SK-N-SH (cell line): ENCODE results near the gene RBM19. TPM values are rescaled to one million over a fixed set of nuclear protein-coding genes. Genes with fewer than 3 reads are reported as not detected.

ENCODE experiments used
- CTCF ChIA-PET: fragments of 300-600, 350-600 bp; formaldehyde crosslinking; extraction: SDS; loops from one replicate; lab custom pipeline; 2021; lab: Yijun Ruan, JAX
- POLR2A ChIA-PET: fragments of 350-600 bp; sonication (Branson Sonifier 250); formaldehyde crosslinking; extraction: SDS; loops from one replicate; lab custom pipeline; 2020; ENCODE audit warnings: antibody characterized with exemption, inconsistent platforms; lab: Yijun Ruan, JAX
- DNase-seq: peaks from one replicate; pipeline ENCODE4 v3.0.0; 2012
- H2AFZ ChIP-seq: fragments of 200-600 bp; sonication (generic); 2 replicates; pipeline ENCODE4 v1.8.1; 2016; ENCODE audit warnings: antibody characterized with exemption, mild to moderate bottlenecking, low read depth
- H3F3A ChIP-seq: fragments of 200-600 bp; sonication (generic); replicated peaks from 2 replicates; pipeline ENCODE3; 2016; ENCODE audit warnings: antibody characterized with exemption, mild to moderate bottlenecking; ENCODE audit not compliant: insufficient read depth
- H3K27ac ChIP-seq, 2 experiments: fragments of 200-500 bp in 1 of 2; fragments of 200-600 bp in 1 of 2; sonication (Bioruptor generic) in 1 of 2; sonication (generic), shearing (Covaris generic) in 1 of 2; 2 replicates each; pipeline versions ENCODE4 v1.5.1 to v1.6.1; 2014 to 2016; ENCODE audit warnings: low read depth in 2 of 2, inconsistent platforms in 1 of 2, low read length in 1 of 2, mild to moderate bottlenecking in 1 of 2, mixed read lengths in 1 of 2
- H3K27me3 ChIP-seq: fragments of 200-600 bp; sonication (generic), shearing (Covaris generic); 2 replicates; pipeline ENCODE4 v1.6.1; 2016; ENCODE audit warnings: mixed run types; ENCODE audit not compliant: insufficient read depth
- H3K36me3 ChIP-seq, 2 experiments: fragments of 200-500 bp in 1 of 2; fragments of 200-600 bp in 1 of 2; sonication (Bioruptor generic) in 1 of 2; sonication (generic) in 1 of 2; replicated peaks in 1 of 2; 2 replicates each; pipeline versions ENCODE3 to v1.5.1; 2014 to 2016; ENCODE audit warnings: low read length in 1 of 2, mild to moderate bottlenecking in 1 of 2; ENCODE audit not compliant: insufficient read depth in 2 of 2, control insufficient read depth in 1 of 2
- H3K4me1 ChIP-seq, 2 experiments: fragments of 200-500 bp in 1 of 2; fragments of 200-600 bp in 1 of 2; sonication (Bioruptor generic) in 1 of 2; sonication (generic), shearing (Covaris generic) in 1 of 2; 2 replicates each; pipeline versions ENCODE4 v1.5.1 to v1.6.1; 2014 to 2016; ENCODE audit warnings: low read depth in 1 of 2, low read length in 1 of 2, mixed run types in 1 of 2; ENCODE audit not compliant: insufficient read depth in 2 of 2, control insufficient read depth in 1 of 2
- H3K4me2 ChIP-seq: fragments of 200-600 bp; sonication (generic), shearing (Covaris generic); 2 replicates; pipeline ENCODE4 v1.6.1; 2017; ENCODE audit warnings: mixed run types
- H3K4me3 ChIP-seq, 2 experiments: fragments of 200-500 bp in 1 of 2; fragments of 200-600 bp in 1 of 2; sonication (Bioruptor generic) in 1 of 2; sonication (generic), shearing (Covaris generic) in 1 of 2; 2 replicates each; pipeline versions ENCODE4 v1.5.1 to v1.8.1; 2014 to 2016; ENCODE audit warnings: low read depth in 2 of 2, inconsistent platforms in 1 of 2, low read length in 1 of 2, mild to moderate bottlenecking in 1 of 2, mixed read lengths in 1 of 2, moderate library complexity in 1 of 2
- H3K79me2 ChIP-seq: fragments of 200-600 bp; sonication (generic); 2 replicates; pipeline ENCODE4 v1.8.1; 2017; ENCODE audit warnings: mild to moderate bottlenecking; ENCODE audit not compliant: insufficient read depth
- H3K9ac ChIP-seq: fragments of 200-600 bp; sonication (generic); 2 replicates; pipeline ENCODE4 v1.6.1; 2017; ENCODE audit warnings: mixed run types
- H3K9me2 ChIP-seq: fragments of 200-600 bp; sonication (generic); 2 replicates; pipeline ENCODE4 v1.6.1; 2017; ENCODE audit warnings: mixed run types
- H3K9me3 ChIP-seq: fragments of 200-600 bp; sonication (generic); 2 replicates; pipeline ENCODE4 v1.6.1; 2017; ENCODE audit warnings: mixed run types, mild to moderate bottlenecking, moderate library complexity
- H4K20me1 ChIP-seq: fragments of 200-600 bp; sonication (generic); 2 replicates; pipeline ENCODE4 v1.6.1; 2017; ENCODE audit warnings: mild to moderate bottlenecking, mixed run types; ENCODE audit not compliant: insufficient read depth
- EP300 ChIP-seq, 2 experiments: IDR thresholded peaks; 2 replicates each; pipeline versions ENCODE4 v1.4.0 to v1.6.1; 2012; ENCODE audit warnings: borderline replicate concordance in 1 of 2, low read depth in 1 of 2, low read length in 1 of 2
- FOSL2 ChIP-seq: IDR thresholded peaks from 2 replicates; pipeline ENCODE4 v1.4.0; 2012; ENCODE audit warnings: low read depth, mild to moderate bottlenecking, moderate library complexity, borderline replicate concordance
- FOXM1 ChIP-seq: IDR thresholded peaks from 2 replicates; pipeline ENCODE4 v1.4.0; 2012; ENCODE audit warnings: low read depth, mild to moderate bottlenecking
- JUND ChIP-seq: IDR thresholded peaks from 2 replicates; pipeline ENCODE4 v1.4.0; 2012
- MEF2A ChIP-seq: IDR thresholded peaks from 2 replicates; pipeline ENCODE4 v1.4.0; 2012; ENCODE audit warnings: low read depth, borderline replicate concordance
- RXRA ChIP-seq: IDR thresholded peaks from 2 replicates; pipeline ENCODE4 v1.4.0; 2012; ENCODE audit warnings: low read depth, mild to moderate bottlenecking, borderline replicate concordance
- SIN3A ChIP-seq: IDR thresholded peaks from 2 replicates; pipeline ENCODE4 v1.6.1; 2012; ENCODE audit warnings: low read depth, mild to moderate bottlenecking, low read length, moderate library complexity, borderline replicate concordance
- YY1 ChIP-seq: IDR thresholded peaks from 2 replicates; pipeline ENCODE4 v1.4.0; 2012; ENCODE audit warnings: low read depth, mild to moderate bottlenecking
- WGBS: methylation state at CpG from one replicate; pipeline ENCODE4 v1.1.6; 2017; ENCODE audit warnings: low lambda C conversion rate; 5-methylcytosine and 5-hydroxymethylcytosine counted together
- polyA plus RNA-seq, 3 experiments: library from polyadenylated mRNA; depleted of rRNA; stranded (reverse); fragments of >200 nt; gene quantifications; 2 replicates each; pipeline ENCODE4 v1.2.3, GENCODE V29; 2012
- TF ChIP-seq, protein P1 (sequence below): IDR thresholded peaks from 2 replicates; pipeline ENCODE4 v1.4.0; 2012; ENCODE audit warnings: low read depth

The RBM19 gene
- polyA plus RNA-seq, 1 of the 3 experiments (the other 2 are of a cell fraction), result 16.6 TPM

DNA sequence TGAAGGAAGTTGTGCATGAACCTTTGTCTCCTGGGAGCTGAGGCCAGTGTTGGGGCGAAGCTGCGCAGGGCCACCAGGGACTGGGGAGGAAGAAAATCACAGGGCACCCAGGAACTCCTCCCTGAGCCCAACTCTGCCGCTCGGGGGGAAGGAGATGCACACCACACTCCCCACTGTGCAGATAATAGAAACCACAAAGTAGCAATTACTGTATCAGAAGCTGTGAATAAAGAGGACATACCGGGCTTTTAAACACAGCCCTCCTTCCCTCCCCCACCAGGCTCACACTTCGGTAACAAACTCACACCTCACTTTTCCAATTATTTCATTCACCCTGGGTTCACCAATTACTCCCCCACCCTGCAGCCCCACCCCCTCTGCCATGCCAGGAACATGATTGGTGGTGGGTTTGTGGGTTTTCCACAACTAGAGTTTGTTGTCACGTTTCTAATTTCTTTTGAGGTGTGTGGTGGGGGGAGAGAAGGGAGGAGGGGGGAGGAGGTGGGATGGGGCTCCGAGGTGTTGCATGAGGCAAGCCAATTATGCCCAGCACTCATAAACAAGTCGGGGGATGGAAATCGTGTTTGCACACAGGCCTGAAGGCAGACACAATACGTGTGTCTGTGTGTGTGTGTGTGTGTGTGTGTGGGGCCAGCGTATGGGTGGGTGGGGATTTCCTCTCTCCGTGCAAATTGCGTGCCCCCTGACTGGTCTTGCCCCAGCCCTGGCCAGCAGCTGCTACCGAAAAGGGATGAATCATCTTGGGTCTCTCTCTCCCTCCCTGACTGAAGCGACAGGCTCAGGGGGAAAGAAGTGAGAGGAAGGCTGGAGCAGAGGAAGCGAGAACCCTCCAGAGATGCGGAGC lies 103.3 kb downstream of the RBM19 start:
- Histone ChIP-seq H3K9ac (no peak overlapping the region), H3K27ac (no peak overlapping the region)
- POLR2A ChIA-PET, result no interaction called here

DNA sequence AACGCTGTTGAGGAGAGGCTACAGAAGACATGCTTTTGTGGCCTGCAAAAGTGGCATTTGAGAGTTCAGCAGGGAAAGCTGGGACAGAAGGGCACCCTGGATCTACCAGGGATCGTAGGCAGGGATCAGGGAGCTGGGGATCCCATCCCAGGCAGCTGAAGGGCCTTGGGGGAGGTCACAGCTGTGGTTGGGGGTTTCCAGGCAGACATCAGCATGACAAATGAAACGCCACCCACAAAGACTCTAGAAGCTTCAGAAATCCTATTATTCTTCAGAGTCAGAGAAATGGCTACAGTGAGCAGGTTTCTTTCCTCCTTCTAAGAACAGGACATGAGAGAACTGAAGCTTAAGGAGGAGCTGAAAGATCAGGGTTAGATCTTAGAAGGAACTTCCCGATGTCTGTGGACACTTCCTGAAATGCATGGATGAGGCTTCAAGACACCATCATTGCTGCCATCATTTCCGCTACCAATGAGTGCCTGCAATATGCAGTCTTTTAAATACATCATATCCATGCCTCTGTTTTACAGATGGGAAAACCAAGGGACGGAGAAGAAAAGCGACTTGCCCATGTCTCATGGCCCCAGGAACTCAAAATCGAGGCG lies 104.3 kb downstream of the RBM19 start:
- Histone ChIP-seq H3K9me2 (no peaks in the 10 kb centered on the region), H3K4me1 (no peaks in the 10 kb centered on the region; a peak in 1 of 4 replicates), H3K79me2 (no peaks in the 10 kb centered on the region), H4K20me1 (no peaks in the 10 kb centered on the region; the same call in 1 of the 2 replicates), H2AFZ (no peak overlapping the region), H3K36me3 (peaks cover 0 to 13% of the 10 kb centered on the region in 2 experiments), H3K9ac (no peak overlapping the region), H3K27me3 (no peaks in the 10 kb centered on the region), H3K9me3 (no peaks in the 10 kb centered on the region), H3F3A (no peaks in the 10 kb centered on the region), H3K27ac (no peak overlapping the region), H3K4me2 (no peak overlapping the region), H3K4me3 (no peak overlapping the region)
- TF ChIP-seq, protein P1, sequence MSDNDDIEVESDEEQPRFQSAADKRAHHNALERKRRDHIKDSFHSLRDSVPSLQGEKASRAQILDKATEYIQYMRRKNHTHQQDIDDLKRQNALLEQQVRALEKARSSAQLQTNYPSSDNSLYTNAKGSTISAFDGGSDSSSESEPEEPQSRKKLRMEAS, result no peak
- TF ChIP-seq SIN3A (no peak), MEF2A (no peak), FOXM1 (no peak), YY1 (no peak), RXRA (no peak)
- DNase-seq, result no peak
- CTCF ChIA-PET, result interaction anchor here (0.8 kb wide), 1 partner anchor 23 kb away, joined by 3 read pairs; no protein-coding TSS in a partner anchor
- POLR2A ChIA-PET, result no interaction called here
- 93% methylated on average over 9 of the region's 9 CpGs for WGBS

More for the DNA sequence above, 103.3 kb downstream of the RBM19 start:
- Histone ChIP-seq H3K36me3 (peaks cover 0 to 4% of the 10 kb centered on the region in 2 experiments), H3F3A (no peaks in the 10 kb centered on the region), H3K79me2 (no peaks in the 10 kb centered on the region), H4K20me1 (peaks cover 3% of the 10 kb centered on the region; the same call in 1 of the 2 replicates)
- CTCF ChIA-PET, result interaction anchor here (6.0 kb wide), 1 partner anchor 51 kb away, joined by 39 read pairs; no protein-coding TSS in a partner anchor
- TF ChIP-seq JUND, result 0 out of 2 replicates have a peak, but pooled peaks have one; percentile 11
- no peak for TF ChIP-seq EP300 (IDR thresholded peaks at IDR 0.05; ENCODE audit: borderline replicate concordance in 1 of 2, low read depth in 1 of 2, low read length in 1 of 2)
- peak; percentile 43; the same call in 1 of the 2 replicates for TF ChIP-seq FOSL2
- TF ChIP-seq, all 33 proteins: peak for 2
- Histone ChIP-seq H3K4me1 (no peaks in the 10 kb centered on the region; a peak in 1 of 4 replicates), H3K4me3 (no peak overlapping the region), H3K9me3 (no peaks in the 10 kb centered on the region), H2AFZ (no peak overlapping the region), H3K4me2 (no peak overlapping the region), H3K27me3 (no peaks in the 10 kb centered on the region), H3K9me2 (no peaks in the 10 kb centered on the region)
- no peak for DNase-seq
- WGBS, result 62% methylated on average over 13 of the region's 18 CpGs
